Measurements from ENCODE around the gene CTDSPL.

CTDSPL gene

GRCh38 chr3:37853691-37854413, 7.8 kb upstream of the CTDSPL start:
- no peak for DNase-seq

- peak; percentile 71 for DNase-seq
Measured at GRCh38 chr3:37855363-37855970, 6.2 kb upstream of the CTDSPL start.

GRCh38 chr3:37856381-37856780, 5.3 kb upstream of the CTDSPL start:
- no peak for DNase-seq

- DNase-seq = no peak
Measured at GRCh38 chr3:37858742-37859141, 2.9 kb upstream of the CTDSPL start.

- DNase-seq = no peak
Measured at GRCh38 chr3:37859354-37859753, 2.3 kb upstream of the CTDSPL start.

- DNase-seq = no peak
Measured at GRCh38 chr3:37859908-37860199, 1.8 kb upstream of the CTDSPL start.

GRCh38 chr3:37862219-37862902, 681 bp downstream of the CTDSPL start:
- no peak for DNase-seq

- DNase-seq = no peak
Measured at GRCh38 chr3:37862903-37863815, 1.5 kb downstream of the CTDSPL start.

- DNase-seq = no peak
Measured at GRCh38 chr3:37863949-37864822, 2.5 kb downstream of the CTDSPL start.

- DNase-seq = no peak
Measured at GRCh38 chr3:37864904-37865303, 3.2 kb downstream of the CTDSPL start.

- no peak for DNase-seq
Measured at GRCh38 chr3:37867144-37867543, 5.5 kb downstream of the CTDSPL start.

GRCh38 chr3:37871858-37872257, 10.2 kb downstream of the CTDSPL start:
- DNase-seq = no peak

GRCh38 chr3:37872413-37873160, 10.9 kb downstream of the CTDSPL start:
- DNase-seq = no peak

GRCh38 chr3:37876279-37876678, 14.6 kb downstream of the CTDSPL start:
- DNase-seq = no peak

- no peak for DNase-seq
Measured at GRCh38 chr3:37882711-37883110, 21.0 kb downstream of the CTDSPL start.

- DNase-seq = no peak
Measured at GRCh38 chr3:37885814-37886213, 24.1 kb downstream of the CTDSPL start.

GRCh38 chr3:37886395-37886794, 24.7 kb downstream of the CTDSPL start:
- no peak for DNase-seq

- no peak for DNase-seq
Measured at GRCh38 chr3:37887062-37887461, 25.4 kb downstream of the CTDSPL start.

GRCh38 chr3:37887824-37888223, 26.1 kb downstream of the CTDSPL start:
- no peak for DNase-seq

GRCh38 chr3:37888421-37888820, 26.7 kb downstream of the CTDSPL start:
- no peak for DNase-seq

GRCh38 chr3:37890522-37890921, 28.8 kb downstream of the CTDSPL start:
- no peak for DNase-seq

GRCh38 chr3:37891227-37891626, 29.5 kb downstream of the CTDSPL start:
- DNase-seq = peak; percentile 54
